Breast epithelium (tissue), 3 donors: ENCODE results near the gene NINL.

Experiments used
- CTCF ChIP-seq, 3 donors: fragments of 450-650 bp; IDR thresholded peaks; one replicate each; pipeline ENCODE4 v1.5.1; 2016 to 2017; ENCODE audit warnings: antibody characterized with exemption in 3 of 3, mild to moderate bottlenecking in 3 of 3, moderate library complexity in 3 of 3
- POLR2A ChIP-seq: fragments of 450-650 bp; IDR thresholded peaks from one replicate; pipeline ENCODE4 v1.6.1; 2016; ENCODE audit warnings: antibody characterized with exemption, mild to moderate bottlenecking, moderate library complexity
- POLR2AphosphoS5 ChIP-seq, 3 donors: sonication (generic); formaldehyde crosslinking; IDR thresholded peaks; one replicate each; pipeline ENCODE4 v1.6.1; 2017; ENCODE audit warnings: antibody characterized with exemption in 3 of 3

- TF ChIP-seq CTCF (IDR thresholded peaks at IDR 0.05) (no peak), POLR2A (no peak), POLR2AphosphoS5 (IDR thresholded peaks at IDR 0.05) (no peak)
Measured at GRCh38 chr20:25496165-25496967, 89.0 kb downstream of the NINL start.
